Esophagus squamous epithelium (tissue), 5 donors: ENCODE measurements around the gene TM2D3. TPM values are rescaled to one million over a fixed set of nuclear protein-coding genes. Genes with fewer than 3 reads are reported as not detected.

Experiments used
- DNase-seq: peaks from one replicate; lab custom pipeline; 2025; lab: John Stamatoyannopoulos, UW
- H3K27ac ChIP-seq, 4 donors: fragments of 200-600 bp; sonication (generic); one replicate each; pipeline ENCODE4 v1.5.1; 2016 to 2019; ENCODE audit warnings: mild to moderate bottlenecking in 1 of 4
- H3K27me3 ChIP-seq, 4 donors: fragments of 200-600 bp; sonication (generic); 1 replicate in 3 of 4; 2 replicates in 1 of 4; pipeline versions ENCODE4 v1.5.1 to v1.6.0; 2017 to 2021; ENCODE audit warnings: antibody characterized with exemption in 1 of 4
- H3K36me3 ChIP-seq, 3 donors: fragments of 200-600 bp; sonication (generic); one replicate each; pipeline ENCODE4 v1.5.1; 2016 to 2019
- H3K4me1 ChIP-seq, 3 donors: fragments of 200-600 bp; sonication (generic); one replicate each; pipeline ENCODE4 v1.5.1; 2017 to 2019
- H3K4me3 ChIP-seq, 4 donors: fragments of 200-600 bp; sonication (generic); 1 replicate in 3 of 4; 2 replicates in 1 of 4; pipeline ENCODE4 v1.5.1; 2016 to 2019; ENCODE audit warnings: mild to moderate bottlenecking in 2 of 4, moderate library complexity in 1 of 4
- H3K9me3 ChIP-seq, 3 donors: fragments of 200-600 bp; sonication (generic); one replicate each; pipeline ENCODE4 v1.5.1; 2016 to 2019
- CTCF ChIP-seq, 6 experiments: fragments of 450-650 bp in 4 of 6; fragments of 200-600 bp in 2 of 6; sonication (generic) in 2 of 6; IDR thresholded peaks; one replicate each; pipeline ENCODE4 v1.5.1; 2016 to 2019; ENCODE audit warnings: antibody characterized with exemption in 6 of 6, mild to moderate bottlenecking in 4 of 6, moderate library complexity in 4 of 6
- POLR2A ChIP-seq, 4 donors: fragments of 450-650 bp; IDR thresholded peaks; one replicate each; pipeline ENCODE4 v1.6.1; 2017; ENCODE audit warnings: antibody characterized with exemption in 4 of 4, mild to moderate bottlenecking in 4 of 4, moderate library complexity in 3 of 4
- WGBS, 2 donors: methylation state at CpG; one replicate each; pipeline ENCODE4 v1.1.5; 2018; 5-methylcytosine and 5-hydroxymethylcytosine counted together
- intact Hi-C: fragments of 100-400 bp; cut with DNase I; formaldehyde crosslinking; loops from one replicate; pipeline ENCODE4 v1.15.0; 2022
- total RNA-seq, 4 donors: library from RNA; depleted of rRNA; stranded (reverse); fragments of >200 nt; gene quantifications; one replicate each; pipeline ENCODE4 v1.1.0, GENCODE V29; 2016
- donor health status: DM: yes; HTN: yes; CAD: no.

TM2D3 gene
- total RNA-seq, 4 donors from 2014 or later, result 11.0 to 32.2 (median 19.9) TPM

GRCh38 chr15:101625980-101626379, 26.2 kb downstream of the TM2D3 start:
- H3K36me3 ChIP-seq, result peaks cover 0 to 6% (median 0%) of the 10 kb centered on the region in 3 donors
- 80 to 82% methylated on average over 1 of the region's 1 CpG for WGBS, 2 donors
- H3K9me3 ChIP-seq, result no peaks in the 10 kb centered on the region
- no peaks in the 10 kb centered on the region for H3K4me1 ChIP-seq
- intact Hi-C loops, result no loop called here
- H3K27me3 ChIP-seq, result no peaks in the 10 kb centered on the region
- no peak for DNase-seq
- H3K27ac ChIP-seq, result no peak overlapping the region
- H3K4me3 ChIP-seq, result no peak overlapping the region
- TF ChIP-seq CTCF (IDR thresholded peaks at IDR 0.05), result no peak
- TF ChIP-seq POLR2A (IDR thresholded peaks at IDR 0.05), result no peak

- H3K9me3 ChIP-seq, result no peaks in the 10 kb centered on the region
- intact Hi-C loops, result no loop called here
- H3K36me3 ChIP-seq, result peaks cover 0 to 9% (median 0%) of the 10 kb centered on the region in 3 donors
- 70% methylated on average over 1 of the region's 1 CpG; no CpG with 5 or more reads in 1 of the 2 donors for WGBS, 2 donors
- no peaks in the 10 kb centered on the region for H3K27me3 ChIP-seq
- H3K4me3 ChIP-seq, result no peak overlapping the region
- TF ChIP-seq POLR2A (IDR thresholded peaks at IDR 0.05), result no peak
- no peak for TF ChIP-seq CTCF (IDR thresholded peaks at IDR 0.05)
- DNase-seq, result no peak
- H3K27ac ChIP-seq, result no peak overlapping the region
- no peaks in the 10 kb centered on the region for H3K4me1 ChIP-seq
Observed at GRCh38 chr15:101625184-101625583, 27.0 kb downstream of the TM2D3 start.

GRCh38 chr15:101623367-101624304, 28.5 kb downstream of the TM2D3 start:
- Histone ChIP-seq H3K4me3 (no peak overlapping the region), H3K4me1 (no peaks in the 10 kb centered on the region), H3K27me3 (no peaks in the 10 kb centered on the region), H3K36me3 (peaks cover 0 to 9% (median 0%) of the 10 kb centered on the region in 3 donors), H3K27ac (no peak overlapping the region), H3K9me3 (no peaks in the 10 kb centered on the region)
- WGBS, 2 donors, result 95% methylated on average over 6 of the region's 6 CpGs
- TF ChIP-seq CTCF (IDR thresholded peaks at IDR 0.05) (no peak), POLR2A (IDR thresholded peaks at IDR 0.05) (no peak)
- DNase-seq, result no peak
- intact Hi-C loops, result no loop called here

- intact Hi-C loops, result no loop called here
- Histone ChIP-seq H3K4me3 (no peak overlapping the region), H3K4me1 (no peaks in the 10 kb centered on the region), H3K27ac (no peak overlapping the region), H3K9me3 (no peaks in the 10 kb centered on the region), H3K36me3 (peaks cover 0 to 9% (median 0%) of the 10 kb centered on the region in 3 donors), H3K27me3 (no peaks in the 10 kb centered on the region)
- TF ChIP-seq CTCF (IDR thresholded peaks at IDR 0.05) (no peak), POLR2A (IDR thresholded peaks at IDR 0.05) (no peak)
- DNase-seq, result no peak
- WGBS, 2 donors, result 75 to 100% methylated on average over 1 to 3 of the region's 3 CpGs
Observed at GRCh38 chr15:101621961-101622360, 30.2 kb downstream of the TM2D3 start.

- Histone ChIP-seq H3K9me3 (no peaks in the 10 kb centered on the region), H3K27ac (no peak overlapping the region), H3K4me3 (no peak overlapping the region), H3K4me1 (peaks cover 8 to 10% (median 10%) of the 10 kb centered on the region in 3 donors), H3K36me3 (peaks cover 0 to 9% (median 0%) of the 10 kb centered on the region in 3 donors), H3K27me3 (no peaks in the 10 kb centered on the region)
- TF ChIP-seq CTCF (IDR thresholded peaks at IDR 0.05) (no peak), POLR2A (IDR thresholded peaks at IDR 0.05) (no peak)
- no peak for DNase-seq
- 27 to 53% methylated on average over 2 to 4 of the region's 10 CpGs for WGBS, 2 donors
- intact Hi-C loops, result no loop called here
Observed at GRCh38 chr15:101620671-101621070, 31.5 kb downstream of the TM2D3 start.
